GM18508 (cell line): ENCODE results near the gene GPR63.

Experiments used
- ATAC-seq: cut with Tn5 transposase; IDR thresholded peaks from one replicate; pipeline ENCODE4 v1.9.1; 2021; ENCODE audit warnings: moderate number of reproducible peaks; ENCODE audit not compliant: insufficient read depth, unreplicated experiment

The GPR63 gene

DNA sequence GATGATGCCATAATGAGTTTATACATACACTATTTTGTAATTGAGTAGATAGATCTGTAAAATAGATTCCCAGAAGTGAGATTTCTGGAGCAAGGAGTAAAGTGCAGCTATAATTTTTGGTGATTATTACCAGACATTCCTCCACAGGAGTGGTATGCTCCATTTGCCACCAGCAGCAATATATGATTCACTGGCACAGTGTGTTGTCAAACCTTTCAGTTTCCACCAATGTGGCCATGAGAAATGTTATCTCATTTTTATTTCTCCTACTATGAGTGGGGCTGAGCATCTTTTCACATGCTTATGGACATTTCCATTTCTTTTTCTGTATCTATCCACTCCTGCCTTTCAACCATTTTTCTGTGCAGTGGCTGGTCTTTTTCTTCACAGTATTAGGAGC lies 70.5 kb downstream of the GPR63 start:
- no peak for ATAC-seq

- ATAC-seq: no peak
Observed at GRCh38 chr6:96762599-96762998, 74.7 kb downstream of the GPR63 start.

DNA sequence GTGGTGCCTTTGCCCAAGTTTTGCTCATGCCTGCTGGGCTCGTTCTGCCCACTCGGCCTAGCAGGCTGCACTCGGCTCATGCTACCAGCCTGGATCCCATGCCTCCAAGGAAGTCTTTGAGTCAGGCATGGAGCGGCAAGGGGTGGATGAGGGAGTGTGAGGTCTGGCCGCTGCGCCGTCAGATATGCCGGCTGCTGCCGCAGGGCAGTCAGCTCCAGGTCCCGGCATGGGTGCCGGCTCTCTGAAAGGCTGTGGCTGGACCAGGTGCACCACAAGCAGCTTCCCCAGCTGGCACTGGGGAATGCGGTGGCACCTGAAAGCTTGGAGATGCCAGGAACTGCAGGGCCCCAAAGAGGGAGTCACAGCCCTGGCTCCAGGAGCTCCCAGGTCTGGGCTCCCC lies 75.5 kb downstream of the GPR63 start:
- no peak for ATAC-seq

- no peak for ATAC-seq
Observed at GRCh38 chr6:96760153-96760687, 77.1 kb downstream of the GPR63 start.

DNA sequence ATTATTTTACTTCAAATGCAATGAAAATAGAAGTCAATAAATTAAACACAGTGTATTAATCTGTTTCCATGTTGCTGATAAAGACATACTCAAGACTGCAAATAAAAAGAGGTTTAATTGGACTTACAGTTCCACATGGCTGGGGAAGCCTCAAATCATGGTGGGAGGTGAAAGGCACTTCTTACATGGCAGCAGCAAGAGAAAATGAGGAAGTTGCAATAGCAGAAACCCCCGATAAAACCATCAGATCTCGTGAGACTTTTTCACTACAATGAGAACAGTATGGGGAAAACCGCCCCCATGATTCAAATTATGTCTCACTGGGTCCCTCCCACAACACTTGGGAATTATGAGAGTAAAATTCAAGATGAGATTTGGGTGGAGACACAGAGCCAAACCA lies 82.2 kb downstream of the GPR63 start:
- no peak for ATAC-seq

DNA sequence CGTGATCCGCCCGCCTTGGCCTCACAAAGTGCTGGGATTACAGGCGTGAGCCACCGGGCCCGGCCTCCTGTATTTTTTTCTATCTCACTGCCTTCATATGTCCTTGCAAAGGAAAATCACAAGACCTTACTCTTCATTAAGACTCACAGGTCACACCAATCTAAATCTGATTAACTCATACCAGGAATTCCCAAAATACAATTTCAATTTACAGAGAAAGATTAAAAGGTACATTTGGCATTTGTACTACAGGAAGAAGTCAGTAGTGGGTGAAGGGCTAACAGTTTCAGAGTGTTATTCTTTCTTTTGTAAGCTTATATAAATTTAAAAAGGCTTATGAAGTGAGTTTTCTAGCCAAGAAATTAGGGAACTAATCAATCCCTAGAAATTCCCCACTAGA lies 87.4 kb downstream of the GPR63 start:
- ATAC-seq: no peak
